ENCODE results near the gene CHSY1. TPM values are rescaled to one million over a fixed set of nuclear protein-coding genes. Genes with fewer than 3 reads are reported as not detected.

Gene CHSY1
- total and polyA plus RNA-seq, 12 donors: 14.8 to 82.5 (median 34.2) TPM

GRCh38 chr15:101170568-101171350 is 81.1 kb downstream of the CHSY1 start:
- peak overlapping the region in 1 of 5 donors; percentile 38 for H3K27ac ChIP-seq
- no peaks in the 10 kb centered on the region for H3K27me3 ChIP-seq
- no peak overlapping the region for H3K4me3 ChIP-seq
- WGBS, 4 donors: 84 to 88% (median 88%) methylated on average over 20 of the region's 20 CpGs
- peaks cover 0 to 53% of the 10 kb centered on the region in 2 donors for H3K4me1 ChIP-seq (replicated peaks in 1 of 2)
- no peak for DNase-seq
- H3K9me3 ChIP-seq (replicated peaks in 1 of 3): no peaks in the 10 kb centered on the region
- TF ChIP-seq POLR2A (IDR thresholded peaks at IDR 0.05) (no peak), CTCF (IDR thresholded peaks at IDR 0.05) (no peak)
- H3K36me3 ChIP-seq (replicated peaks in 1 of 2): peaks cover 0 to 4% of the 10 kb centered on the region in 2 donors
- intact Hi-C loops (cut with DNase I): no loop called here

- intact Hi-C loops (cut with DNase I): no loop called here
- Histone ChIP-seq H3K4me1 (replicated peaks in 1 of 2) (peaks cover 0 to 44% of the 10 kb centered on the region in 2 donors), H3K27ac (peak overlapping the region in 2 of 5 donors; percentile 82 to 90), H3K9me3 (replicated peaks in 1 of 3) (no peaks in the 10 kb centered on the region), H3K4me3 (no peak overlapping the region), H3K36me3 (replicated peaks in 1 of 2) (no peaks in the 10 kb centered on the region), H3K27me3 (no peaks in the 10 kb centered on the region)
- DNase-seq: no peak
- 77 to 97% (median 87%) methylated on average over 9 to 19 of the region's 19 CpGs for WGBS, 4 donors
- TF ChIP-seq POLR2A (IDR thresholded peaks at IDR 0.05): no peak
- TF ChIP-seq CTCF (IDR thresholded peaks at IDR 0.05): no peak
These were observed 82.3 kb downstream of the CHSY1 start for GRCh38 chr15:101169495-101170071.

- Histone ChIP-seq H3K27me3 (no peaks in the 10 kb centered on the region), H3K9me3 (replicated peaks in 1 of 3) (no peaks in the 10 kb centered on the region), H3K36me3 (replicated peaks in 1 of 2) (no peaks in the 10 kb centered on the region), H3K4me3 (peak overlapping the region in 1 of 4 donors; percentile 12), H3K27ac (peak overlapping the region; percentile 36 to 90 (median 63)), H3K4me1 (replicated peaks in 1 of 2) (peaks cover 0 to 44% of the 10 kb centered on the region in 2 donors)
- 89 to 94% (median 92%) methylated on average over 6 of the region's 6 CpGs for WGBS, 4 donors
- TF ChIP-seq POLR2A (IDR thresholded peaks at IDR 0.05) (no peak), CTCF (IDR thresholded peaks at IDR 0.05) (no peak)
- no peak for DNase-seq
- intact Hi-C loops (cut with DNase I): no loop called here
These were observed 82.9 kb downstream of the CHSY1 start for GRCh38 chr15:101168898-101169494.

GRCh38 chr15:101168463-101168824 is 83.4 kb downstream of the CHSY1 start:
- peaks cover 0 to 41% of the 10 kb centered on the region in 2 donors for H3K4me1 ChIP-seq (replicated peaks in 1 of 2)
- H3K27ac ChIP-seq: peak overlapping the region; percentile 36 to 90 (median 63)
- WGBS, 4 donors: 0 to 17% (median 10%) methylated on average over 1 of the region's 1 CpG
- no peaks in the 10 kb centered on the region for H3K9me3 ChIP-seq (replicated peaks in 1 of 3)
- intact Hi-C loops (cut with DNase I): no loop called here
- TF ChIP-seq POLR2A (IDR thresholded peaks at IDR 0.05) (no peak), CTCF (IDR thresholded peaks at IDR 0.05) (no peak)
- H3K36me3 ChIP-seq (replicated peaks in 1 of 2): no peaks in the 10 kb centered on the region
- peak overlapping the region in 1 of 4 donors; percentile 12 for H3K4me3 ChIP-seq
- no peaks in the 10 kb centered on the region for H3K27me3 ChIP-seq
- DNase-seq: peak in 6 of 7 donors; percentile 51 to 87 (median 76)
